ENCODE results near the gene RNF115.

RNF115 gene

GRCh38 chr1:145759721-145760120, 64.2 kb downstream of the RNF115 start:
- no peak overlapping the region for H3K4me3 ChIP-seq (ENCODE audit: low read depth, low read length)
- no peak for DNase-seq (ENCODE audit: low read depth)
- TF ChIP-seq, protein P1, sequence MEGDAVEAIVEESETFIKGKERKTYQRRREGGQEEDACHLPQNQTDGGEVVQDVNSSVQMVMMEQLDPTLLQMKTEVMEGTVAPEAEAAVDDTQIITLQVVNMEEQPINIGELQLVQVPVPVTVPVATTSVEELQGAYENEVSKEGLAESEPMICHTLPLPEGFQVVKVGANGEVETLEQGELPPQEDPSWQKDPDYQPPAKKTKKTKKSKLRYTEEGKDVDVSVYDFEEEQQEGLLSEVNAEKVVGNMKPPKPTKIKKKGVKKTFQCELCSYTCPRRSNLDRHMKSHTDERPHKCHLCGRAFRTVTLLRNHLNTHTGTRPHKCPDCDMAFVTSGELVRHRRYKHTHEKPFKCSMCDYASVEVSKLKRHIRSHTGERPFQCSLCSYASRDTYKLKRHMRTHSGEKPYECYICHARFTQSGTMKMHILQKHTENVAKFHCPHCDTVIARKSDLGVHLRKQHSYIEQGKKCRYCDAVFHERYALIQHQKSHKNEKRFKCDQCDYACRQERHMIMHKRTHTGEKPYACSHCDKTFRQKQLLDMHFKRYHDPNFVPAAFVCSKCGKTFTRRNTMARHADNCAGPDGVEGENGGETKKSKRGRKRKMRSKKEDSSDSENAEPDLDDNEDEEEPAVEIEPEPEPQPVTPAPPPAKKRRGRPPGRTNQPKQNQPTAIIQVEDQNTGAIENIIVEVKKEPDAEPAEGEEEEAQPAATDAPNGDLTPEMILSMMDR (IDR thresholded peaks at IDR 0.05; ENCODE audit: low read depth, low read length, missing control alignments), result no peak

- TF ChIP-seq, protein P1 (IDR thresholded peaks at IDR 0.05; ENCODE audit: low read depth, low read length, missing control alignments), result no peak
- no peak overlapping the region for H3K4me3 ChIP-seq (ENCODE audit: low read depth, low read length)
- no peak for DNase-seq (ENCODE audit: low read depth)
These were observed 65.3 kb downstream of the RNF115 start for GRCh38 chr1:145758575-145758974.

DNA sequence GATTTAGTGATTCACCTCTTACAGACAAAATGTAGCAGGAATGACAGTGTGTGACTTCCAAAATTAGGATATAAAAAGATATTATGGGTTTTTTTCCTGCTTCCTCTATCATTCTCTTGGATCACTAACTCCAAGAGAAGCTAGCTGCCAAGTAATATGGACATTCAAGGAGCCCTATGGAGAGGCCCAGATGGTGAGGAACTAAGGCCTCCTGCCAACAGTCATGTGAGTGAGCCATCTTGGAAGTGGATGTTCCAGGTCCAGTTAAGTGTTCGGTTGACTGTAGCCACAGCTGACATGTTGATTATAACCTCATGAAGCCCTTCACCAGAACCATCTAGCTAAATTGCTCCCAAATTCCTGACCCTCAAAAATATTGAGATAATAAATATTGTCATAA, 65.8 kb downstream of the RNF115 start:
- H3K4me3 ChIP-seq (ENCODE audit: low read depth, low read length), result no peak overlapping the region
- TF ChIP-seq, protein P1 (IDR thresholded peaks at IDR 0.05; ENCODE audit: low read depth, low read length, missing control alignments), result no peak
- no peak for DNase-seq (ENCODE audit: low read depth)

DNA sequence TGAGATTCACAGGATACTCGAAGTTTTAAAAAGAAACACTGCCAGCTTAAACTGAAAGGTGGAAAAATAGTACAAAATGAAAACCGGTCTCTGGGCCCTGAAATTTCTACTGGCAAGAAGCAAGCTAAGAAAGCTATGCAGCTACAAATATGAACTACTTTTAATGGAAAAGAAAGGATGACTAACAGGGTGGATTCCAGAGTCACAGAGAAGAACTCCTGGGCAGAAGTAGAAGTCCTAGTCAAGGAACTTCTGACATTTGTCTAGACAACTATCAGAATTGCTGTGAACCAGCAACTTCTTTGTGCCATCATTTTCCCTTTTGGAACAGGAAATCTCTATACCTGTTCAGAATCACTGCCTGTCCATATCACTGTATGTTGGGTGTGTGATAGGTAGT, 66.5 kb downstream of the RNF115 start:
- TF ChIP-seq, protein P1 (IDR thresholded peaks at IDR 0.05; ENCODE audit: low read depth, low read length, missing control alignments), result no peak
- DNase-seq (ENCODE audit: low read depth), result no peak
- no peak overlapping the region for H3K4me3 ChIP-seq (ENCODE audit: low read depth, low read length)

DNA sequence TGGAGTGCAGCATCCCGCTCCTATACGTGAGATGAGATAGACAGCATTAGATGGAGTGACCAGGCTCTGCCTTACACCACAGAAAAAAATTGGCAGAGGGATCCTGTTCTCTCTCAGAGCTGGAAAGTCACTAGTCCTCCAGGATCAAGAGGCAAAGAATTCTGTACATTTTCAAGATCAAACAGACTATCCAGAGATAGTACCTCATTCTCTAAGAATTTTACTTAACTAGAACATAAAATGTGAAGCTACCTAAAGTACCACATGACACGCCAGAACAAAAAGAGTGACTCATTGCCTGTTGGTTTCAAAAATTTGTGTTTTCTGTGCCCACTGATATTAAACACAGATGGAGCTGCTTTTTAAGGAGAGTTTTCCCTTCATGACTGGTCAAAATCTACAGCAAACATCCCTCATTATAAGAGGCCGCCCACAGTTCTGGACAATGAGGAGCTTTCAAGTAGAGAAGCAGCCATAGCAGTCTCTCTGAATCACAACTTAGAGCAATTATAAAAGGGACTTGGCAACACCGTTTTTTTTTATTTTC, 72.3 kb downstream of the RNF115 start:
- H3K4me3 ChIP-seq (ENCODE audit: low read depth, low read length), result no peak overlapping the region
- DNase-seq (ENCODE audit: low read depth), result no peak
- TF ChIP-seq, protein P1 (IDR thresholded peaks at IDR 0.05; ENCODE audit: low read depth, low read length, missing control alignments), result no peak

DNA sequence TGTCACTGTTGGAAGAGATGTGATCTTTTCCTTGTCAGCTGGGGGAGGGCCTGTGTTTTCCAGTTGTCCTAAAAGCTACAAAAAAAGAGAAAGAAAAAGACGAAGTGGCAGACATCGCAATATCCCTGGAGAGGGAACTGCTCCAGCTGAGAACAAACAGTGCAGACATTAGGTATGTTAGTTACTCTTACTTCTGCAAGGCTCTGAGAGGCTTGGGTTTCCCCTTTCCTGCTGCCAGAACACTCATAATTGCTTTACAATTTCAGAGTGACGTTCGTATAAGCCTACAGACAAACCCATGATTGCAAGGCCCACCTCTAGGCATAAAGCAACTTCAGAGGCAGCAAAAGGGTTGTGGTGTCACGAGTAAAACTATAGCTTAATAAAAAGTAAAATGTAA, 73.5 kb downstream of the RNF115 start:
- TF ChIP-seq, protein P1 (IDR thresholded peaks at IDR 0.05; ENCODE audit: low read depth, low read length, missing control alignments), result no peak
- no peak for DNase-seq (ENCODE audit: low read depth)
- H3K4me3 ChIP-seq (ENCODE audit: low read depth, low read length), result no peak overlapping the region

Data from GM12864 (cell line).